GM21390 (cell line): Measurements from ENCODE around the gene S100A9.

Source experiments
- ATAC-seq: cut with Tn5 transposase; IDR thresholded peaks from one replicate; pipeline ENCODE4 v1.9.1; 2021; ENCODE audit not compliant: unreplicated experiment

The S100A9 gene

GRCh38 chr1:153387785-153388184 lies 30.1 kb downstream of the S100A9 start:
- ATAC-seq, result no peak

GRCh38 chr1:153389401-153389800 lies 31.7 kb downstream of the S100A9 start:
- ATAC-seq, result no peak

GRCh38 chr1:153389973-153390879 lies 32.6 kb downstream of the S100A9 start:
- ATAC-seq, result no peak

GRCh38 chr1:153390938-153391710 lies 33.5 kb downstream of the S100A9 start, which contains the start of gene S100A8:
Gene S100A8, minus strand, starts transcription at chr1:153391073. Its CDS starts 538 bp downstream, at chr1:153390535.
- ATAC-seq, result no peak

- no peak for ATAC-seq
These were observed 34.6 kb downstream of the S100A9 start for GRCh38 chr1:153392258-153392657.

- no peak for ATAC-seq
These were observed 35.2 kb downstream of the S100A9 start for GRCh38 chr1:153392822-153393221.

- no peak for ATAC-seq
These were observed 36.3 kb downstream of the S100A9 start for GRCh38 chr1:153393926-153394325.

GRCh38 chr1:153394391-153394790 lies 36.7 kb downstream of the S100A9 start:
- ATAC-seq, result no peak

GRCh38 chr1:153395136-153395685 lies 37.6 kb downstream of the S100A9 start:
- ATAC-seq, result no peak

GRCh38 chr1:153395776-153396175 lies 38.1 kb downstream of the S100A9 start:
- no peak for ATAC-seq

- no peak for ATAC-seq
These were observed 38.8 kb downstream of the S100A9 start for GRCh38 chr1:153396461-153396860.

GRCh38 chr1:153397051-153397923 lies 39.6 kb downstream of the S100A9 start:
- ATAC-seq, result no peak

GRCh38 chr1:153397924-153398651 lies 40.4 kb downstream of the S100A9 start:
- ATAC-seq, result no peak

GRCh38 chr1:153399401-153400055 lies 41.9 kb downstream of the S100A9 start:
- ATAC-seq, result no peak

- no peak for ATAC-seq
These were observed 42.6 kb downstream of the S100A9 start for GRCh38 chr1:153400244-153400643.

GRCh38 chr1:153401461-153401860 lies 43.8 kb downstream of the S100A9 start:
- no peak for ATAC-seq

GRCh38 chr1:153402226-153402625 lies 44.6 kb downstream of the S100A9 start:
- no peak for ATAC-seq

- ATAC-seq, result no peak
These were observed 45.9 kb downstream of the S100A9 start for GRCh38 chr1:153403421-153404085.

GRCh38 chr1:153404086-153404635 lies 46.5 kb downstream of the S100A9 start:
- ATAC-seq, result no peak
